NOMO-1 (cell line): ENCODE data around the gene CCDC192.
"Not testable (repeated sequence)": the region's sequence is repeated elsewhere in the genome, so short reads cannot be mapped to it uniquely, and the experiment has no call there.

ENCODE experiments used
- DNase-seq, 2 experiments: peaks; one replicate each; lab custom pipeline; 2025; ENCODE audit not compliant: unreplicated experiment in 2 of 2; lab: John Stamatoyannopoulos, UW

Gene CCDC192

DNA sequence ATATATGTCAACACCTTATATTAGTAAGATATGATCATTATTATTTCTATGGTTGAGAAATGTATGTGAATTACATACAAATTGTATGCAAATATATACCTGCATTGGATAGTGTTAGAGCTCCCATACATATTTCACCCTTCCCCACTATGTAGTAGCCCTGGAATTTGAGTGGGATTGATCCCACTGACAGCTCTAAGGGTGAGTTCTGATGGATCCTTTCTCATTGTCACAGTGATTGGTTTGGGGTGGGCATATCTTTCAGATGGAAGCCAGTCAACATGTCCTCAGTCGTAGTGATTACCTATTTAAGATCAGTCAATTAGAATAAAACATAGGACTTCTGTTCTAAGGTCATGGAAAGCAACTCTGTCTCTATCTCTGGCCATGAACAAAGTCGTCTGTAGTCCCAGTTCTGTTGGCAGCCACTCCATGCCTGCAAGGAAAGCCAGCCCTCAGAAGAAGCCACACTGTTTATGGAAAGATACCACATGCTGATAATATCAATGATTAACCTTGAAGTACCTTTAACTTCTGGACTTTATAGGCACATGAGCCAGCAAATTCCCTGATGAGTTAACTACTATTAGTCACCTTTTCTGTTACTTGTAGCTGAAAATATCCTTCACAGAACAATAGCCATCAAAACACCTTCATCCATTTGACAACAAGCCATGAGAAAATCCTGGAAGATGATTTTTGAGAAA, 5.1 kb upstream of the CCDC192 start:
- DNase-seq: no peak

GRCh38 chr5:127699416-127699815, 3.8 kb upstream of the CCDC192 start:
- no peak for DNase-seq

GRCh38 chr5:127700237-127700766, 2.9 kb upstream of the CCDC192 start:
- no peak for DNase-seq

DNA sequence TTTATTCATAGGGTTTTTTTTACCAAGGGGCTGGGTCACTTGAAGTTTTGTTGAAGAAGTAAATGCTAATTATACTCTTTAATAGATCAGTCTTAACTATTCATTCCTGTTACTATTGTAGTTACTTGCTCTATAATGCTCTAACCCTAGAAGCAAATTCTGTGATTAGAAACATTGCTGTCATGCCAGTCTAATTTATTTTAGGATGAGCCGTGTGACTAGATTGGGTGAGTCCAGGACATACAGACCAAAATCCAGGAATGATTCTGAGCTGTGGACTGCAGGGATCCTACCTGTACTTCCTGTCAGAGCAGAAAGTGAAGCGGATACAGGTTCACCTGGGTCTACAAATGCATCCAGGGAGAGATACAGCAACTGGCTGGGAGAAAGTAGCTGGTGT, 757 bp upstream of the CCDC192 start:
- no peak for DNase-seq

DNA sequence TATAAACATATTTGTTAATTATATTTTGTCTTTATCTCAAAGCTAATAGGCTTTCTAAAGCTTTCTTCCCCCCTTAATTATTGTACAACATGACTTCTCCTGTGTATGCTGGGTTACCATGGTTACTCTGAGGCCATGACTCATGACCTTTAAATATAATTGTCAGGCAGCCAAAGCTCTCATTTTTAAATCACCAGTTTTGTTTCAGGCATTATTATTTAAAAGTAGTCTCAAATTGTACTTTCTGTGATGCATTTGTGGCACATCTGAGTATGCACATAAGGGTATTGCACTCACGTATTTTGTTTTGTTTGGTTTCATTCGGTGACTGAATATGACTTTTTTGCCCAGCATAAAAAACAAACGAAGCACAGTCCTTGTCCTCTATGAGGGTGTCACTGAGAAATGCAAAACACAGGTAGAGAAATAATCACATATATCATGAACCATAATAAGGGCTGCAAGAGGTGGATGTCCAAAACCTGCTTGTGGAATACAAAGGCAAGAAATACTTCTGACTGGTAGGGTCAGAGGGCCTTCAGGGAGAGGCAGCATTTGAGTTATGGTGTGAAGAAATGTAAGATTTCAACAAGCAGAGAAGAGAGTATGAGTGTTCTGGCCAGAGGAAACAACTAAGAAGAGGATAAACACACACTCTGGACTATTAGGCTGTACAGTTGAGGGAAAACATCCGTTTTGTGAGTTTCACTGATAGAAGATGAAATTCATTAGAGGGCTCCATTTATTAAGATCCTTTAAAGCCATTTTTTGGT, 2.1 kb downstream of the CCDC192 start:
- DNase-seq: peak; percentile 25 to 72

GRCh38 chr5:127706691-127707090, 3.5 kb downstream of the CCDC192 start:
- DNase-seq: no peak

GRCh38 chr5:127707209-127707608, 4.0 kb downstream of the CCDC192 start:
- DNase-seq: no peak

GRCh38 chr5:127713083-127713482, 9.9 kb downstream of the CCDC192 start:
- not testable (repeated sequence) for DNase-seq

- DNase-seq: no peak
Measured at GRCh38 chr5:127718181-127718580, 15.0 kb downstream of the CCDC192 start.

- peak; percentile 37 to 74 for DNase-seq
Measured at GRCh38 chr5:127723571-127723970, 20.4 kb downstream of the CCDC192 start.

GRCh38 chr5:127725673-127726072, 22.5 kb downstream of the CCDC192 start:
- DNase-seq: no peak

DNA sequence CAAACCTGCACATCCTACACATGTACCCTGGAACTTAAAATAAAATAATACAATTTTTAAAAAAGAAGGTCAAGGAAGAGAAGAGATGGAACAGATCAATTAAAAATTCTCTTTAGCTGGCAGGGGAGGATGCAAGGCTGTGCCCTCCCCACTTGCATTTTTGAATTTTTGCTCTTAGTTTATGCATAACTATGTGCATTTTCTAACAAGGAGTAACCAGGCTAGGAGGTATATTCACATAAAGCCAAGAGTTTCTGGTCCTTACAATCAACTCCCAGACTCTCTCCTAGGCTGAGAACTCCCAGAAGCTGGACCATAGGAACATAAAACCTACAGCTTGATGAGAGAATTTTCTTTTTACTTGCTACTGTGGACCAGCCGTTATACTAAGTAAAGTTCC, 29.8 kb downstream of the CCDC192 start:
- no peak for DNase-seq

- not testable (repeated sequence) for DNase-seq
Measured at GRCh38 chr5:127739348-127739747, 36.2 kb downstream of the CCDC192 start.

DNA sequence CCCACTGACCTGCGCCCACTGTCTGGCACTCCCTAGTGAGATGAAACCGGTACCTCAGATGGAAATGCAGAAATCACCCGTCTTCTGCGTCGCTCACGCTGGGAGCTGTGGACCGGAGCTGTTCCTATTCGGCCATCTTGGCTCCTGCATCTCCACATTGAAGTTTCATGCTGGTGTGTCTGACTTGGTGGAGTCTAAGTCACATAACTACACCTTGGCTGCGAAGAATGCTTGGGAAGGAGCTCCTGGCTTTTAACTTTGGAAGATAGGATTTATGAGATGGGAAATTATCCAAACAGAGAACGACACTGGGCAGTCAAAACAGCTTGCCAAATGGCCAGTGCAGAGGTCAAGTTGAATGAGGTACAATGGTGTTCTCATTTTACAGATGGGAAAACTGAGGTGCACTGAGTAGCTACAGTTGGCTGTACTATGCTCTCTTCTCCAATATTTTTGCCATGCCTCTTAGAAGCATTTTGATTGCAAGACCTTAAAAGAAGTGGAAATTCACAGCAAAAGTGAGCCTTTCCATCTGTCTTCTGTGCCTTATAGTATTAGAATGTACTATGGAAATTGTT, 36.7 kb downstream of the CCDC192 start:
- DNase-seq: no peak

- no peak for DNase-seq
Measured at GRCh38 chr5:127741412-127741811, 38.2 kb downstream of the CCDC192 start.

GRCh38 chr5:127744241-127744640, 41.0 kb downstream of the CCDC192 start:
- no peak for DNase-seq

- DNase-seq: peak in 1 of 2 experiments; percentile 31
Measured at GRCh38 chr5:127746756-127747155, 43.6 kb downstream of the CCDC192 start.

DNA sequence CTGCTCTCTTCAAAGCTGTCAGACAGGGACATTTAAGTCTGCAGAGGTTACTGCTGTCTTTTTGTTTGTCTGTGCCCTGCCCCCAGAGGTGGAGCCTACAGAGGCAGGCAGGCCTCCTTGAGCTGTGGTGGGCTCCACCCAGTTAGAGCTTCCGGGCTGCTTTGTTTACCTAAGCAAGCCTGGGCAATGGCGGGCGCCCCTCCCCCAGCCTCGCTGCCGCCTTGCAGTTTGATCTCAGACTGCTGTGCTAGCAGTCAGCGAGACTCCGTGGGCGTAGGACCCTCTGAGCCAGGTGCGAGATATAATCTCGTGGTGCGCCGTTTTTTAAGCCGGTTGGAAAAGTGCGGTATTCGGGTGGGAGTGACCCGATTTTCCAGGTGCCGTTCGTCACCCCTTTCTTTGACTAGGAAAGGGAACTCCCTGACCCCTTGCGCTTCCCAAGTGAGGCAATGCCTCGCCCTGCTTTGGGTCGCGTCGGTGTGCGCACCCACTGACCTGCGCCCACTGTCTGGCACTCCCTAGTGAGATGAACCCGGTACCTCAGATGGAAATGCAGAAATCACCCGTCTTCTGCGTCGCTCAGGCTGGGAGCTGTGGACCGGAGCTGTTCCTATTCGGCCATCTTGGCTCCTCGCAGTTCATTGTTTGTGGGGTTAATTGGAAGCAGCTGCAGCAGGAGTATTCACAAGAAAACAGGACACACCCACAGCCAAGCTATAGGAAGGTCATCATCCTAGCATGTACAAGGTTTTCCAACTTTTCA, 49.5 kb downstream of the CCDC192 start:
- not testable (repeated sequence) for DNase-seq

DNA sequence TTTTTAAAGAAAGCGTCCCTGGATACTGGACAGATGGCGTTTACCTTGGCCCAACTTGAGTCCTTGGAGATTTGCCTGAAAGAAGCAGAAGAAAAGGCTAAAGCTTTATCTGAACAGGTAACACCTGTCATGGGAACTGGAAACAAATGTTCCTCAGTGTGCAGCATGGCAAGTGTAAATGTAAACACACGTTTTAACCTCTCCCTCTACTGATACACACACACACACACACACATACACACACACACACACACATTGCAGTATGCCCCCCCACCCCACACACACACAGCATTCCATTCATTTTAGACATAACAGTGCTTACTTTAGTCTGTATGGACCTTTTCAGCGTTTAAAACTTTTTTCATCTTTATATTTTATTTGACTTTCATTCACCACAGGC, 51.1 kb downstream of the CCDC192 start:
- DNase-seq: no peak

DNA sequence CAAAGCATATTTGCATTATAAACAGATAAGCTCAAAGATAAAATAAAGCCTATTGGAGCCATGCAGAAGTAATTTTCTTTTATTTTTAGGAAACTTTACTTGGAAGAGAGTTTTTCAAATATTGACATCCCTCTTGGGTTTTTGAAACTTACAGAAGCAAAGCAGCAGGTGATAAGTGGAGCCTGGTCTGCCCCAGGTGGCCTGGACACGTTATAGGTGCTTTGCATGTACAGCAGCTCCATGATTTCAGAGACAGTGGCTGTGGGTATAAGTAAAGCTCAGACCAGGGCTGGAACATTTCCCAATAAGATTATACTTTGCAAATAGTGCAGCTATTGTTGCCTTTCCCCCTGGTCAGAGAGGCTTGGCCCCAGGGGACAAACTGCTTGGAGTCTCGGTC, 51.5 kb downstream of the CCDC192 start:
- DNase-seq: no peak

GRCh38 chr5:127757576-127757975, 54.4 kb downstream of the CCDC192 start:
- peak; percentile 9 to 31 for DNase-seq
